H1 (cell line): ENCODE measurements around the gene AFF4. TPM values are rescaled to one million over a fixed set of nuclear protein-coding genes. Genes with fewer than 3 reads are reported as not detected.

Experiments
- BCL11A ChIP-seq, 2 experiments: IDR thresholded peaks; one replicate each; pipeline ENCODE4 v1.6.1; 2011; ENCODE audit warnings: low read depth in 2 of 2, low read length in 2 of 2, mild to moderate bottlenecking in 2 of 2
- CBX5 ChIP-seq: fragments of 300-800, 300-1000 bp; sonication (generic); IDR thresholded peaks from 2 replicates; pipeline ENCODE4 v1.7.1; 2016; ENCODE audit warnings: antibody characterized with exemption, low read length, low read depth
- CEBPB ChIP-seq: IDR thresholded peaks from 2 replicates; pipeline ENCODE4 v1.6.1; 2012; ENCODE audit warnings: low read depth, low read length
- CHD7 ChIP-seq: fragments of 300-600 bp; sonication (generic); IDR thresholded peaks from 2 replicates; pipeline ENCODE4 v1.7.1; 2012; ENCODE audit warnings: low read length, moderate library complexity, mild to moderate bottlenecking, inconsistent platforms; ENCODE audit not compliant: insufficient replicate concordance
- GTF2F1 ChIP-seq: IDR thresholded peaks from 2 replicates; pipeline ENCODE4 v1.6.1; 2012; ENCODE audit warnings: low read depth, low read length, improper control_type of control experiment, borderline replicate concordance
- HDAC6 ChIP-seq: IDR thresholded peaks from one replicate; pipeline ENCODE4 v1.7.1; 2012; ENCODE audit warnings: low read depth, mild to moderate bottlenecking, inconsistent platforms, low read length, moderate library complexity
- JUND ChIP-seq: IDR thresholded peaks from 2 replicates; pipeline ENCODE4 v1.6.1; 2011; ENCODE audit warnings: mild to moderate bottlenecking, improper control_type of control experiment, low read length
- MAX ChIP-seq: IDR thresholded peaks from 2 replicates; pipeline ENCODE4 v1.6.1; 2012; ENCODE audit warnings: inconsistent platforms
- RFX5 ChIP-seq: IDR thresholded peaks from 2 replicates; pipeline ENCODE4 v1.6.1; 2011; ENCODE audit warnings: low read depth, low read length, improper control_type of control experiment, borderline replicate concordance
- SP4 ChIP-seq: IDR thresholded peaks from 2 replicates; pipeline ENCODE4 v1.6.1; 2012; ENCODE audit warnings: low read length, inconsistent platforms
- TCF12 ChIP-seq: IDR thresholded peaks from 2 replicates; pipeline ENCODE4 v1.6.1; 2011; ENCODE audit warnings: low read depth, mild to moderate bottlenecking, low read length
- polyA plus RNA-seq, 7 experiments: library from polyadenylated mRNA; depleted of rRNA in 3 of 7; stranded (reverse) in 5 of 7; unstranded in 2 of 7; fragments of >200 nt in 5 of 7; fragments of 200-250 nt in 2 of 7; gene quantifications; 1 replicate in 5 of 7; 2 replicates in 1 of 7; 4 replicates in 1 of 7; pipeline versions ENCODE4 v1.2.1 to v1.2.3, GENCODE V29; 2011 to 2013; ENCODE audit warnings: missing spikeins in 2 of 7, mixed read lengths in 2 of 7
- total RNA-seq: library from RNA; stranded (reverse); fragmentation: NEBNext Ultra II Directional; extraction: Animal tissue kit (Norgen Biotek cat#: 25700); gene quantifications from 2 replicates; pipeline ENCODE4 v1.2.1, GENCODE V29; 2021

Gene AFF4
- total and polyA plus RNA-seq, 2 of the 8 experiments (the other 6 are each of a cell fraction or from before 2014, with no cell fraction given) = 12.0 to 61.4 TPM

- TF ChIP-seq CHD7 = no peak
- TF ChIP-seq RFX5 = no peak
- no peak for TF ChIP-seq BCL11A (IDR thresholded peaks at IDR 0.05; ENCODE audit: low read depth in 2 of 2, low read length in 2 of 2)
- peak; percentile 82; the same call in 1 of the 2 replicates for TF ChIP-seq SP4
- TF ChIP-seq TCF12 = 0 out of 2 replicates have a peak, but pooled peaks have one; percentile 5
- no peak for TF ChIP-seq CEBPB
- TF ChIP-seq JUND = peak; percentile 95
- TF ChIP-seq HDAC6 = no peak
- TF ChIP-seq MAX = peak; percentile 23; the same call in 1 of the 2 replicates
- 0 out of 2 replicates have a peak, but pooled peaks have one; percentile 9 for TF ChIP-seq GTF2F1
- TF ChIP-seq CBX5 = no peak
Observed at GRCh38 chr5:132866342-132867045, 96.9 kb downstream of the AFF4 start, which contains the start of the genes GDF9 and UQCRQ (continued).
